Suppressor macrophage treated with lipopolysaccharide for 4 hours (primary cell): ENCODE measurements around the gene MAP2K3.
"Not testable (repeated sequence)": the region's sequence is repeated elsewhere in the genome, so short reads cannot be mapped to it uniquely, and the experiment has no call there.

Experiments used
- DNase-seq: peaks from one replicate; pipeline ENCODE4 v3.0.0-alpha.2; 2020

Gene MAP2K3

DNA sequence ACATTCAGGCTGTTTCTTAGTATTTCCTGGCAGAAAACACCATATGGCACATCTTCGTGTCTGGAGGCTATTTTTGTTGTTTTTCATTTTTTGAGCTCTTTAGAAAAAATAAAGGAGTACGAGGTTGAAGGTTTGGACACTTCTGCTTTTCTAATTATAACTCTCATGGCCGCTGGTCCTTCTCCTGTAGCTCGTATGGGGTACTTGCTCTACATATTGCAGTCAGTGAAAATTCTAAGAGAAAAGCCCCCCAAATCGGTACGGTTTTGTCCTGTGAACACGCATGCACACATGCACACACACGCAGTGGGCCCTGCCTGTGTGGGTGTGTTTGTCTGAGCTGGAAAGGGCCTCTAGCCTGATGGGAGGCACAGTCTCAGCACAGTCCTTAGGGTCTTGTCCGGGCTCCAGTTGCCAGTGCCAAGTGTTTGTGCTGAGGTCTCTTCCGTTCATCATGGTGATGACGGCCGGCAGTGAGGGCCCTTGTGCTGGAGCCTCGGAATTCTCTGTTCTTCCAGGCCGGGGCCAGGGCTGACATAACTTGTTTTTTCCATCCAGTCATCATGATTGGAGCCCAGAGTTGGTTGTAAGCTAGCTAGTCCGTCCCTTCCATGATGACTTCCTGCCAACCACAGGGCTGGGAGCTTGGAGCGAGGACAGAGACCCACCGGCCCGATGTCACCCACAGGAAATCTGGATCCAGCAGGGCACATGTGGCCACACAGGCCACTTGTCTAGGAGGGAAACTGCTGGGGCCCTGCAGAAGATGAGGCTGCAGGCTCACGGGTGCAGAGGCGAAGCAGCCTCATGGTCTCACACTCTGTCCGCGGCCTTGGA is 26.5 kb downstream of the MAP2K3 start:
- DNase-seq: not testable (repeated sequence)

DNA sequence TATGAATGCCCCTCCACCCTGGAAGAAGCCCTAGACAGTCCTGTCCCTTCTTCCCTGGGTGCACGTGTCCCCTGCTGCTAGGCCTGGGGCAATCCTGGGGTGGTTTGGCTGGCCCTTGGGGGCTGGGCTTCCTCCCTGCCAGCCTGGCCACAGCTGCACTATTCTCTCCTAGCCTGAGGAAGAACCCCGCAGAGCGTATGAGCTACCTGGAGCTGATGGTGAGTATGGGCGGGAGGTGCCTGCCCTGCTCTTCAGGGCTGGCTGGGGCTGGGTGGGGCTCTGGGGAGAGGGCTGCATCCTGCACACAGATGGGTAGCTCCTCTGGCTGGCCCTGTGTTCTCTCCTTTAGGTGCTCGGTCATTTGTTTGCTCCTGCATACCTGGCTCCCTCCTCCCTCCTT is 28.8 kb downstream of the MAP2K3 start:
- no peak for DNase-seq

DNA sequence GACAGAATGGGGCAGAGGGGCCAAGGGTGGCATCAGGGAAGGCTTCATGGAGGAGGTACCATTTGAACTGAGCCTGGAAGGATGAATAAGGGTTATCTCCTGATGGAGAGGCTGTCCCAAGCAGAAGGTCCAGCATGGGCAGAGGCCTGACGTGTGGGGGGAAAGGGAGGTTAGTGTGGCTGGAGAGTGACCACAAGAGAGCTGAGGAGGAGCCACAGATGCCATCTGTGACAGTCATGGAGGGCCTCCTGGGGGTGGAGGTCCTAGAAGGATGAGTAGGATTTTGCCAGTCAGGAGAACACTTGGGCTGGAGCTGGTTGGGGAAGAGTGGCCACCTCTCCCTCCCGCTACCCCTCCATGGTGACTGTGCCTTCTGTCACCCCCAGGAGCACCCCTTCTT is 29.2 kb downstream of the MAP2K3 start:
- not testable (repeated sequence) for DNase-seq

DNA sequence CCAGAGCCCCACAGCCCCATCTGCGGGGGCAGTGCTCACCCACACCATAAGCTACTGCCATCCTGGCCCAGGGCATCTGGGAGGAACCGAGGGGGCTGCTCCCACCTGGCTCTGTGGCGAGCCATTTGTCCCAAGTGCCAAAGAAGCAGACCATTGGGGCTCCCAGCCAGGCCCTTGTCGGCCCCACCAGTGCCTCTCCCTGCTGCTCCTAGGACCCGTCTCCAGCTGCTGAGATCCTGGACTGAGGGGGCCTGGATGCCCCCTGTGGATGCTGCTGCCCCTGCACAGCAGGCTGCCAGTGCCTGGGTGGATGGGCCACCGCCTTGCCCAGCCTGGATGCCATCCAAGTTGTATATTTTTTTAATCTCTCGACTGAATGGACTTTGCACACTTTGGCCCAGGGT is 29.8 kb downstream of the MAP2K3 start:
- not testable (repeated sequence) for DNase-seq

DNA sequence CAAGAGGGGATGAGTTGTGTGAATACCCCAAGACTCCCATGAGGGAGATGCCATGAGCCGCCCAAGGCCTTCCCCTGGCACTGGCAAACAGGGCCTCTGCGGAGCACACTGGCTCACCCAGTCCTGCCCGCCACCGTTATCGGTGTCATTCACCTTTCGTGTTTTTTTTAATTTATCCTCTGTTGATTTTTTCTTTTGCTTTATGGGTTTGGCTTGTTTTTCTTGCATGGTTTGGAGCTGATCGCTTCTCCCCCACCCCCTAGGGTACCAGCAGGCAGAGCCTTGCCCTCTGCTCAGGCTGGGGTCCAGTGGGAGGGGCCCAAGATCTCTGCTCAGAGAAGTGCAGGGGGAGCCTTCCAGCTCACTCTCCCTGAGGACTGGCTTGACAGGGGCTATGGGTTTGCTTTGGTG is 30.2 kb downstream of the MAP2K3 start:
- DNase-seq: not testable (repeated sequence)

DNA sequence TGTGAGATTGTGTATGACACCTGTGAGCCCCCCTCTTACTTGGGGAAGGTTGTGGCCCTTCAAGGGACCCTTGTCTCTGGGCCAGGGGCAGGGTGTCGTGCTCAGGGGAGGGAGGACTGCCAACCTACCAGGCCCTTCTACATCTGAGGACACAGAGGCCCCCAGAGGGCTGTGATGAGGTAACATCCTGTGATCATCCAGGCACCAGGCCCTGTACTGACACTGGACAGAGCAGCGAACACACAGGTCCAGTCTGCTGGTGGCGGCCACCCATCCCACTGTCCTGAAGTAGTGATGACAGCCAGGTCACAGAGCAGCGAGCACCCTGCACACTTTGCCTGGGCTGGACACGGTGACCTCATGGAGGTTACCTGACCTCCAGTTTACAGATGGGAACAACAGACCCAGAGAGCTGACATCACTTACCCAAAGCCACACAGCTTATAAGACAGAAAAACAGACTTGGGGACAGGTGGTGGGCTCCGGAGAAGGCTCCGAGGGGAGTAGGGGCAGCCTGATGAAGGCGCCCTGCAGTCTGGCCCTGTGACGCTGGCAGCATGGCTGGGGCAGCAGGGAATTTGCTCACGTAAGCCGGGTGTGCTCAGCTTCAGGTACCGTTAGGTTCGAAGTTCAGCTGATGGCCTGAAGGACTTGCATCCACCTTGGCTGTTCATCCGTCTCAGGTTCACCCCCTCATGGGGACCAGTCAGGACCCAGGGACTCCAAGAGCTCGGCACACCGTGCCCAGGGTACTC is 30.9 kb downstream of the MAP2K3 start:
- DNase-seq: not testable (repeated sequence)

DNA sequence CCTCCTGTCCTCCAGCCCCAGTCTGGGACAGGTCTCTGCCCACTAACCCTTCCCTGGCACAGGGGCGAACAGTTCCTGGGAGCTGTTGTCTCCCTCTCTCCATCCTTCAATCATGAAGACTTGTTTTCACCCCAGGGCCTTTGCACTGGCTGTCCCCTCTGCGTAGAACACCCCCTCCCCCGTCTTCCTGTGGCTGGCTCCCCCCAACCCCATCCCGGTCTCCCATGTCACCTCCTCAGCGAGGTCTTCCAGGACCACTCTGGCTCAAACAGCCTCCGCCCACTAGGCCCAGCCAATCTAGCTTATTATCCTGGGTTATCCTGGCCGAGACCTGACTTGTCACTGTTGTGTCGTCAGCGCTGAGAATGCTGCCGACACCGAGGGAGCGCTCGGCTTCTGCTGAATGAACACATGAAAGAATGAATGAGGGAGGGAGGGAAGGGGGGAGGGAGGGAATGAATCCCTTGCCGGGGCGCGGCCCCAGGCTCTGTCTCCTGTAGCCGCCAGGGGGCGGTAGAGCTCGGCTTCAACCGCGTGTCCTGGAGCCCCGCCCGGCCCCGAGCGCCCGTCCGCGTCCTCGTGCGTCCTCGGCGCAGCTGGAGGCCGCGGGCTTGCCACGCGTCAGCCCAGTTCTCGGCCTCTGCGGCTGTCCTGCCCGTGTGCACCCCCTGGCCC is 31.8 kb downstream of the MAP2K3 start:
- not testable (repeated sequence) for DNase-seq

DNA sequence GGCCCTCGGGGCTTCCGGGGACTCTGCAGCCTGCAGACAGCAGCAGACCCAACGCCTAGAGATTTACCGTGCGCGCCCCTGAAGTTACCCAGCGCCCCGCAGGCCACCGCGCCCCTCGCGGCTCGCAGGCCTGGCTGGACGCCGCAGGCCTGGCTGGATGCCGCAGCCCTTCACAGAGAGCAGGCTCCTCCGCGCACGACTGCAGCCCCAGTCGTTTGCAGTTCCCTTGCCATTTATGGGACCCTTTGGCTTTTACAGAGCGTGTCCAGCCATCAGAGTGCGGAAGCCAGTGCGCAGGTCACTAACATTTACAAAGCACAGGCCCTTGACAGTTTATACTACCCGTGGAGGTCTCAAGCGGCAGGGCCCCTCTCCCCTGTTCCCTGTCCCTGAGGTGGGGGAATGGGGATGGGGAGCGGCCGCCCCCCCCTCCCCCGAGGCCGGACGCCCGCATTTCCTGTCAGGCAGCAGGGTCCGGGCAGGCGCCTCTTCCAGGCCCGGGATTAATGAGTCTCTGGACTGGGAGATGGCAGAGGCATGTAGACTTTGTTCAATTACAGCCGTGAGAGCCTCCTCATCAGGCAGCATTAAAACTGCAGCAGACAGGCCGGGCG is 32.5 kb downstream of the MAP2K3 start:
- DNase-seq: not testable (repeated sequence)

DNA sequence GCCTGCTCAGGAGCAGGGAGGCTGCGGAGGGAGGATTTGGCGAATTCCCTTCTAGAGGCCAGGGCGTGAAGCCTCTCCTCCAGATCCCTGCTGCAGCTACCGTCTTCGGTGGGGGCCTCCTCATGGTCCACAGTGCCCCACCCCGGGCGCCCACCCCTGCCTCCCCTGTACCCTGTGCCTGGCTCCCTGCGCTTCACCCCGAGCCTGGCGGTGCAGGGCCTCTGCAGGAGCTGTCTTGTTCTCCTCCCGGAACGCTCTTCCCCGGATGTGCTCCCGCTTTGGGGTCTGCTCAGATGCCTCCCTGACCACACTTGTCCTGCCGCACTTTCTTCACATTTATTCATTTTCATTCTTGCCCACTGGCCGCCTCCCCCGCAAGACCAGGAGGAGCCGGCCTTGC is 33.3 kb downstream of the MAP2K3 start:
- not testable (repeated sequence) for DNase-seq

DNA sequence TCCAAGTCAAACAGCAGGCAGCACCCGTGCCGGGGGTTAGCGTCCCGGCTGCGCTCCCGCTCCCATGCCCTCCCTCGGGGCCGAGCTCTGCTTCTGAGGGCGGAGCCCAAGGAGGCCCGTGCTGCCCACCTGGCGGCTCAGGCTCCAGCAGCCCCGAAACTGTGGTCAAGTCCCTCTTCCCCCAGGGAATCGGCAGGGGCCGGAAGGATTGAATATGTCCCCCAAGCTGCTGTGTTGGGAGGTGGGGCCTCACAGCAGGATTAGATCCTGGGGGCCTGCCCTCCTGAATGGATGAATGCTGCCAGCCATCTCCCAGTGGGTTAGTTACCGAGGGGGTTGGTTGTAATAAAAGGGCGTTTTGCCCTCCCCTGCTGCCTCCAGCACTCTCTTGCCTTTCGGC is 33.9 kb downstream of the MAP2K3 start:
- DNase-seq: no peak

DNA sequence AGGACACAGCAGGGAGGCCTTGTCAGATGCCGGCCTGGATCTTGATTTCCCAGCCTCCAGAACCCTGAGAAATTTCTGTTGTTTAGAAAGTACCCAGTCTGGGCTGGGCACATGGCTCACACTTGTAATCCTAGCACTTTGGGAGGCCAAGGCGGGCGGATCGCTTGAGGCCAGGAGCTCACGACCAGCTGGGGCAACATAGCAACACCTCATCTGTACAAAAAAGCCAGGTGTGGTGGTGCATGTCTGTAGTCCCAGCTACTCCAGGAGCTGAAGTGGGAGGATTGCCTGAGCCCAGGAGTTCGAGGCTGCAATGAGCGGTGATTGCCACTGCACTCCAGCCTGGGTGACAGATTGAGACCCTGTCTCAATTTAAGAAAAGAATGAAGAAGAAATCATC is 34.3 kb downstream of the MAP2K3 start:
- DNase-seq: not testable (repeated sequence)

DNA sequence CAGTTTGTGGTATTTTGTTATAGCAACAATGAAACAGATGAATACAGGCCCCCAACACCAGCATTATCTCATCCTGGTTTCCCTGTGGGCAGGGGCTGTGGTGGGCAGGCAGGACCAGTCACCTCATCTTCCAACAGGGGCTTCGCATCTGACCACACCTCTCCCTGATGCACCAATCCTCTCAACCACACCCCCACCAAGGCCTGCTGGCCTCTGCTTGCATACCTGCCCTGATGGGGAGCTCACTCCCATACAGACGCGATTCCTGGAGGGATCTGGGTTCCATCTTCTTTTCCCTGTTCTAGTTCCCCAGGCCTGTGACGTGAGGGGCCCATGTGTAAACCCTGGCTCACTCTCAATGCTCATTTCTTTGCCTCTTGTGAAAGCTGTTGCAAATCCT is 34.7 kb downstream of the MAP2K3 start:
- not testable (repeated sequence) for DNase-seq

DNA sequence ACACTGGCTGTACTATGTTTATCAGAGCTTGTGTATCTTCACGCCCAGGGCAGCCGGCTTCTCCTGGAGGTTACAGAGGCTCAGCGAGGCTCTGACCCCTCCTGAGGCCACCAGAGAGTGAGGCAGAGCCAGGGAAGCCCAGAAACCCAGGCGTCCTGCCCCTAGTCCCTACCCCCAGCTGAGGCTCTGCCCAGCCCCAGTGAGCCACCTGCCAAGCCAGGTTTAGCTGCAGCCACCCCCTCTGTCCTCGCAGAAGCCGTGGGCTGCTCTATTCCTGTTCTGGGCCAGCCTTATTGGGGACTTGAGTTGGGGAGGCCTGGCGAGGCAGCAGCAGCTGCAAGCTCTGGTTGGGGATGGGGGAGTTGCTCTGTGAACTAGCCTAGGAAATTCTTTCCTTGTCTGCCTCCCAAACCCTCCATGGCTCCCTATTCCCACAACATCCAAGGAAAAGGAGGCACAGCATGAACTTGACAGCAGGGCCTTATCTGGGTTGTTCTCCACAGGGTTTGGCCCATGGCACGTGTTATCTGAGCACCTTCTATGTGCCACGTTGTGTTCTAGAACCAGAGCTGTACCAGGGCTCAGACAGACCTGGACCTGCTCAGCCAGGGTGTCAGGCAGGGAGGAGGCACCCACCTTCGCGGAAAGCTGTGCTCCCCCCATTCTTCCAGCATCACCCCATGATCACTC is 35.3 kb downstream of the MAP2K3 start:
- DNase-seq: not testable (repeated sequence)

DNA sequence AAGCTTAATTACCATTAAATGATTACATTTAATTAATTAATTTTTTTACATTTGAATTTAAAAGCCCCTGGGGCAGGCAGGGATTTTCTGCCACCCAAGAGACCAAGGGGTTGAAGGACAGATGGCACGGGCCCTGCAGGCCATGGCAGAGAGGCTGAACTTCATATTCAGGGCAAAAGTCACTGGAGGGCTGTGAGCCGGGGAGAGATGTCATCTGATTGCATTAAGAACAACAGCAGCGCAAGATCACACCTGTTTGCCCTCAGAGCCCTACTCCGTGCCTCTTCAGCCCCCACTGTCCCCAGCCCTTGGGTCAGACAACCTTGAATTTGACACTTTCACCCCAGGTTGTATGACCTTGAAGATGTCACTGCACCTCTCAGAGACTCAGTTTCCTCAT is 35.9 kb downstream of the MAP2K3 start:
- DNase-seq: not testable (repeated sequence)

DNA sequence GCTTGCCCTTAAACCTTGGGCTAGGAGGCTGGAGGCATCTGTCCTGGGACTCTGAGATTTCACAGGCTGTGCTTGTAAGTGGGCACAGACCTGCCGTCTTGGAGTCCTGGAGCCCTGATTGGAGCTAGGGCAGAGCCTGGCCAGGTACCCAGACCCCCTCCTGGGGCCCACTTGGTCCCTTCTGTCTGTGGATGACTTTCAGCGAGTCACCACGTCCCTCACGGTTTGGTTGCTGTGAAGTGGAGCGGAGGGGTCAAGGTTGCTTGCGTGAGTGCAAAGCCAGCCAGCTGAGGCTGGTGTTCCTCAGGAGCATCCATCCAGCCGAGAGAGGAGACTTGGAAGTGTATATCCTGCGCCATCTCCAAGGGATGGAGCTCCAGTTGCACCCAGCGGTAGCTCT is 36.5 kb downstream of the MAP2K3 start:
- DNase-seq: not testable (repeated sequence)

DNA sequence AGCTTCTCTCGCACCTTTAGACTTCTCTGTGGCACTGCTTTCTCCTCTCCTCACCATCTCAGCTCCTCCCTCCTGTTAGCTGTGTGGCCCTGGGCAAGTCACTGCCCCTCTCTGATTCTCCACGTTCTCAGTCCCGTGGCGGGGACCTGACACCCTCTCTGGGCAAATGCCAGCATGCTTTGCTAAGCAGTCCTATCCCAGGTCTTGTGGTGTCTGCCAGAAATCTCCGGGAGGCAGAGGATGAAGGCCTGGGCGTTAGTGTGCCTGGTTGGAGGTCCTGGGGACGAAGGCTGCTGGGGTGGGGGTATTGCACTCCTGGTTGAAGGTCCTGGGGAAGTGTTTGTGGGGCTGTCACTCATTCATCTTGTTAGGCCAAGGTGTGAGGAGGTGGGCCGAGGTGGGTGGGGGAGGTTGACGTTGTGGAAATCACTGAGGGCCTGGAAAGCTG is 37.3 kb downstream of the MAP2K3 start:
- DNase-seq: not testable (repeated sequence)

DNA sequence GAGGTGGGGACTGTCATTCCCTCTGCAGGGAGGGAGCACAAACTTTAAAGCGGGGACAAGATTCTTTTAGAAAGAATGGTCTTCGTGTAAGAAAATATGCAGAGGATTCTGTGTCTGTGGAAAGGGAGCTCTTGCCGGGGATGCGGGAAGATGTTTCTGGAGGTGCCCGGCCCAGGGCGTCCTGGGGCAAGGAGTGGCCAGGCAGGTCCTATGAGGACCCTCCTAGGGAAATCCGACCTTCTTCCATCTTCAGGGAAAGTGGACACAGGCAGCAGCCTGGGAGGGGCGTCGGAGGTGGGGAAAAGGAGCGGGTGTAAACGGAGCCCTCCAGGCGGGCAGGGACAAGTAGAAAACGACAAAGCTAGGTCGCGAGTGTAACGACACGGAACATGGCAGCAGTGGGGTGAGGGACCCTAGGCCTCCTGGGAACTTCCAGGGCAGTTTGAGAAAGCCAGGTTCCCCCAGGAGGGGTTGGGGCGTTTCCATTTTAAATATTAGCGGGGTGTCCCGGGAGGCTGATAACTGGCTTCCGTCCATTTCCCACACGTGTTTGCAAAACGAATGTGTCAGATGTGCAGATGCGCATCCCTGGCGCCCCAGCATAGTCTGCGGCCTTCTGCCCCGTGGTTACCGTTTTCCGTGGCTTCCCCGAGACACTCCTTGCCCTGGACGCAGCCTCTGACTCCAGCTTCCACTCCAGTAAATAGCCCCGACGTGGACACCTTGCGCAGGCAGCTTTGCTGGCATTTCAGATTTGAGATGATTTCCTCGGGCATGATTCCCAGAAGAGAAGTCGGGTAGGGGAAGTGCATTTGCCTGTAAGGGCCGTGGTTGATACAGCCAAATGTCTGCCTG is 39.0 kb downstream of the MAP2K3 start:
- not testable (repeated sequence) for DNase-seq

DNA sequence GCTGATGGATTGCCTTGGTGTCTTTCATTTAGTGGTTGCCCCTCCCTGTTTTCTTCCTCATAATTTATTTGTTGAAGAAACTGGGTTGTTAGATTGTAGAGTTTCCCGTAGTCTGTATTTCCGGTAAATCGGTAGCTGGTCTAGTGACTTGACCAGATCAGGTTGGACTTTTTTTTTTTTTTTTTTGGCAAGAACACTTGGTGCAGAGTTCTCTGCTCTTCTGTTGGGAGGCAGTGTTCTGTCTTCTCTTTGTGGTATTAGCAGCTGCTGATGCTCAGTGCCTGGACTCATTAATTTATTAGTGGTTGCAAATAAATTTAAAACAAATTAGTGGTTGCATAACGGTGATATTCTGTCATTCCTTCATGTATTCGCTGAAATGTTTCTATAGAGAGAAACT is 40.2 kb downstream of the MAP2K3 start:
- DNase-seq: not testable (repeated sequence)

DNA sequence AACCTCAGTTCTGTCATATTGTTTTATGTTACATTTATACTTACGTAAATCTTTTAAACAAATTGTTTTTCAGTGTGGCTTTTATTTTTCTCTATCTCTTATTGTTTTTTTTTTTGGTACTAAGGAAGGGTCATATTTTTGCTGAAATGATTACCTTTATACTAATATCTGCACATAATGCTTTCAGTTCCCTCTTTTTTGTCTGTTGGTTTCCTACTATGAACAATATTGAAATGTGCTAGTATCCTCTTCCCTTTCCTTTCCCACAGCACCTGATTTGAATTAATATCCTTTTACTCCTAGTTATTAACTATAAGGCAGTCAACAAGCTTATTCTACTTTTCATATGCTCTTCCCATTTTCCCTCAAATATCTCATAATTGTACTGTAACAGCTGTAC is 43.4 kb downstream of the MAP2K3 start:
- DNase-seq: not testable (repeated sequence)

DNA sequence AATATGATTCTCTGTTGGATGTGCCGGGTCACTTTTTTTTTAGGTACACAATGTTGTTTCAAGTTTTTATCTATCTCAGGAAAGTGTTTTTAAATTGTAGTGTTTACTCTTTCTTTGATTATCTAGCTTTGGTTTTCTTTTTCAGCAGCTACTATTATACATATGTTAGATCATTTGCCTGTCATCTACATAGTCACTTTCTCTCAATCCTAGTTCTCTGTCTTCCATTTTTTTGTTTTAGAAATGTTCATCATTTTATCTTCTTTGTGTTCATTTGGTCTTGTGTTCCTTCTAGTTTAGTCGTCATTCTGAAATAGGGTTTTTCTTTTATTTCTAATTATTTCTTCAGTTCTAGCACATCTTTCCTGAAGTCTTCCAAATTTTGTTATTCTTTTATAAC is 44.3 kb downstream of the MAP2K3 start:
- not testable (repeated sequence) for DNase-seq

DNA sequence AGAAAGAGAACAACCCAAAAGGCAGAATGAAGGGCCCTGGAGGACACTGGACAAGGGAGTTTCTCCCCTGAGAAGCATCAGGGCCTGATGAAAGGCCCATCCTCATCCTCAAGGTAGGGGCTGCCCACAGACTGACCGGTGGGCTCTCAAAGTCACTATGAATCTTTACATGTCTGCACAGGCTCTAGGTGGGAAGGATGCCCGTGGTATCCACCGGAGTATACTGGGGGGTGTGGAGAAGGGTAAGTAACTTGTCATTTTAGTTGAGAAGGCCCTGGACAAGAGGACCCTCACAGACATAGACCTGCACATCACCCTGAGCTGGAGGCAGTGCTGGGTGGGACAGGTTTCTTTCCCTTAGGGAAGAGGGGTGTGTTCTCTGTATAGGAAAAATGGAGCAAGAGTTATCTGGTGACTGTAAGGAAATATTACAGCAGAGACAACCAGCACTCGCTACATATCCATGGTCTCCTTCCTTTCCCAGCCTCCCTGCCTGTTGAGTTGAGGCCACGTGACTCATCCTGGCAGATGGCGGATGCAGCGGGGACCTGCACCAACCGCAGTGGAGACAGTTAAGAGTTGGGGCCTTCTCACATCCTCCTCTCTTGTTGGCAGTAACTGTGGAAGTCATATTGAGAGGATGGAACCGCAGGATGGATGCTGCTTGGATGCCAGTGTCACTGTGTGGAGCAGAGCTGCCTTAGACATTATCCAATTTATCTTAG is 46.1 kb downstream of the MAP2K3 start:
- DNase-seq: no peak
